HG03575 (cell line): ENCODE measurements around the gene SUMO2.
"Not testable (repeated sequence)": the region's sequence is repeated elsewhere in the genome, so short reads cannot be mapped to it uniquely, and the experiment has no call there.

Source experiments
- ATAC-seq: cut with Tn5 transposase; IDR thresholded peaks from one replicate; pipeline ENCODE4 v1.9.1; 2021; ENCODE audit not compliant: unreplicated experiment, insufficient number of reproducible peaks, low FRiP score; ENCODE audit errors: extremely low read depth

The SUMO2 gene

DNA sequence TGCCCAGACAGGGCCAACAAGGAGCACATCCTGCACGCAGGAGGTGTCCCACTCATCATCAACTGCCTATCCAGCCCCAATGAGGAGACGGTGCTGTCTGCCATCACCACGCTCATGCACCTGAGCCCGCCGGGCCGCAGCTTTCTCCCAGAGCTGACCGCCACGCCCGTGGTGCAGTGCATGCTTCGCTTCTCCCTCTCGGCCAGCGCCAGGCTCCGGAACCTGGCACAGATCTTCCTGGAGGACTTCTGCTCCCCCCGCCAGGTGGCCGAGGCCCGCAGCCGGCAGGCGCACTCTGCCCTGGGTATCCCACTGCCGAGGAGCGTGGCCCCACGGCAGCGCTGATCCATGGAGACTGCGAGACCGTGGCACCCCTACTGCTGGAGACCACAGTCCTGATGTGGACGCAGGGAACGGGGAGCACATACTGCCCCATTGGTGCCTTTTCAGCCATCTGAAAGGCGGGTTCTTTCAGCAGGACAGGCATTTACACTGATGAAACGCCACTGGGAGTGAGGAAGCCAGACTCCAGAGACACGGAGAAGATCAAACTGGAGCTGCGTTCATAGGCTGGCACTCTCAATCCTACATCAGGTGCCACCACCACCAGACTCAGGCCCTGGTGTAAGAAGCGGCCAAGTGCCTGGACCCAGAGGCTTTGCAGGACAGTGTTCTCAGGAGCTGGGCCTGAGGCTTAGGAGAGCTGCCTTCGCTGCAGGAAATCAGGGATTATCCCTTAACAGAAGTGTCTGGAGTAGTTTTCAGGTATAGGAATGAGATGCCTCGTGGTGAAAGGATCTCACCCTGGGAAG is 53.9 kb downstream of the SUMO2 start:
- no peak for ATAC-seq

DNA sequence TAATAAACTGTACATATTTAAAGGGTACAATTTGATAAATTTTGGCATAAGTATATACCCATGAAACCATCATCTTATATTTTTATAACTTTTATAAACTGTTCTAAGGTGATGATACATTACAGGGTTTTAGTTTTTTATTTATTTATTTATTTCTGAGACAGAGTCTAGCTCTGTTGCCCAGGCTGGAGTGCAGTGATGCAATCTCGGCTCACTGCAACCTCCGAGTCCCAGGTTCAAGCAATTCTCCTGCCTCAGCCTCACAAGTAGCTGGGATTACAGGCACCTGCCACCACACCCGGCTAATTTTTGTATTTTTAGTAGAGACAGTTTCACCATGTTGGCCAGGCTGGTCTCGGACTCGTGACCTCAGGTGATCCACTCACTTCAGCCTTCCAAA is 54.8 kb downstream of the SUMO2 start:
- ATAC-seq: not testable (repeated sequence)

DNA sequence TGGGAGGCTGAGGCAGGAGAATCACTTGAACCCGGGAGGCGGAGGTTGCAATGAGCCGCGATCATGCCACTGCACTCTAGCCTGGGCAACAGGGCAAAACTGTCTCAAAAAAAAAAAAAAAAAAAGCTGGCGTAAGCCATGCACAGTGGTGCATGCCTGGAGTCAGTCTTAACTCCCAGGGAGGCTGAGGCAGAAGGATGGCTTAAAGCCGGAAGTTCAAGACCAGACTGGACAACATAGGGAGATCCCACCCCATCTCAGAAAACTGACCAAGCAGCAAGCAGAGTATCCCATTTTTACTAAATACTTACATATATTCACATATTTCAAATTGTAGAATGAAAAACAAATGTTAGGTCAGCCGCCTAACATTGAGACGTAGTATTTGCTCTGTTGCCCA is 55.8 kb downstream of the SUMO2 start:
- no peak for ATAC-seq

DNA sequence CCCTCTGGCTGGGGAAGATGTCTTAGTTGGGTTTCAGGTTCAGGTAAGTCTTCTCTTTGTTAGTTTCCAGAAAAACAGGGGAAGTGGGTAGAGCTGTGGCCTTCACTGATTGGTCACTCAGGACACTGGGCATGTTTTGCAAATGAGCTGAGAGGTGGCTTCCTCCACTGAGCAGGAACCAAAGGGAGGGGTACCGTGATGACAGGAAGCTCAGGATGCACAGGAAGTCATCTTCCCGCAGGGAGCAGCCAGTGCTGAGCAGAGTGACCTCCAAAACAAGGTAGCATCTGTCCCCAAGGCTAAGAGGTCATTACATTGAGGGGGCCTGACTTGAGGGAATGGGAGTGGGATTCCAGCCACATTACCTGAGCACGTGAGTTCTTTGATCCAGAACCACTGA is 56.8 kb downstream of the SUMO2 start:
- no peak for ATAC-seq

DNA sequence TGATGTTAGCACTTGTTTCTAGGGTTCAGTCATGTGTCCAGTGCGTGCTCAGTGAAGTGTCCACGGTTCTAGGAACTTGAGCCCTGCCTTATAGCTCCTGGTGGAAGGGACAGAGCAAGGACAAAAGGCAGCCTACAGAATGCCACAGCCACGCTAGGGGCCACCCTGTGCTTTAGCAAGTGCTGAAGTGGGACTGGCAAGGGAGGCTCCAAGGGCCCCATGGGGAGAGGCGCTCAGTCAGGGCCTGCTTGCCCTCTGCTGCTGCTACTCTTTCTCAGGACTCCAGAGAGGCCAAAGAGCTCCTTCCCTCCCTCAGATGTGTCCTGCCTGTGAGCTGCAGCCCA is 58.0 kb downstream of the SUMO2 start:
- ATAC-seq: no peak

DNA sequence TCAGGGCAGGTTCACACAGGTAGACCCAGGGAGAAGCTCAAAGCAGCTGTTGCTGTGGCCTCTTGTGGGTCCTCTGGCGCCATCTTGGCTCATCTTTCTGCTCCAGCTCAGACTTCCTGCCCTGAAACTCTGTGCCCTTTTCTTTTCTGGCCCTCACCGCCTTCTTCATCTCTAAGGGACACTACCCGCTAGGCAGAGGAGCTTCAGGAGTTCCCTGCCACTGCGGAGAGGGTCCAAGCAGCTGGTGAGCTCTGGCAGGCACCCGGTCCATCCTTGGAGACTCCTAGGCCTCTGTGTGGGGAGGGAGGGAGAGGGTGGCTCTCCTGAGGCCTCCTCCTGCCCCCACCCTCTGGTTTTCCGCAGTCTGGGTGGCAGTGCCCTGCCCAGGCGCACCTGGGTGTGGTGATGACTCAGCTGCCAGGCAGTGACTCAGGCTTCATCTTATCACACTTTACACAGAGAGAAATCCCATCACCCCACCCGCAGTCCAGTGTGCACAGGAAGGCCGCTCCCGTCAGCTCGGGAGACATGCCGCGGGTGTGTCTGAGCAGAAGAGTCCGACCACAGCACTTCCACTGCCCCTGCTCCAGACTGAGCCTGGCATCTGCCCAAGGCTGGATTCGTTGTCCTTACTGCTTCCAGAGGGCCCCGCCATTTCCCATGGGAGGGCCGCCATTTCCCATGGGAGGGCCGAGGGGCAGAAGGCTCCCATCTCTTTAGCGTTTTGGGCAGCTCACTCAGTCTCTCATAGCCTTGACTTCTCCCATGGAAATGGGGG is 58.5 kb downstream of the SUMO2 start:
- ATAC-seq: no peak

DNA sequence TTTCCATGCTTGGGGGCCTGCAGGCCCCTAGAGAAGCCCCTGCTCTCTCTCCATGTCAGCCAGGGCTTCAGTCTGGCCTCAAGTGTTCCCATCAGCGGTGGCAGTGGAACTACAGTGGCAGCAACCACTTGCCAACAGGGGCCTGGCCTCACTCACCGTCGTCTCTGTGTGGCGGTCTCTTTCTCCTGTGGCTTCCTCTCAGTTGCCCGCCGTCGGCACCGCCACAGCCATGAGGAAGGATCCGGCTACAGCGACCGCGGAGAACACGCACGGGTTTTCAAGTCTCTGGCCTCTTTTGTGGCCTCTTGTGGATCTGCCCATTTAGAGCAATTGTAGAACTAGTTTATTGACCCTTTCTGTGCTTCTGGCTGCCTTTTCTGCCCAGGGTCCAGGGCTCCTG is 64.5 kb downstream of the SUMO2 start:
- ATAC-seq: no peak

DNA sequence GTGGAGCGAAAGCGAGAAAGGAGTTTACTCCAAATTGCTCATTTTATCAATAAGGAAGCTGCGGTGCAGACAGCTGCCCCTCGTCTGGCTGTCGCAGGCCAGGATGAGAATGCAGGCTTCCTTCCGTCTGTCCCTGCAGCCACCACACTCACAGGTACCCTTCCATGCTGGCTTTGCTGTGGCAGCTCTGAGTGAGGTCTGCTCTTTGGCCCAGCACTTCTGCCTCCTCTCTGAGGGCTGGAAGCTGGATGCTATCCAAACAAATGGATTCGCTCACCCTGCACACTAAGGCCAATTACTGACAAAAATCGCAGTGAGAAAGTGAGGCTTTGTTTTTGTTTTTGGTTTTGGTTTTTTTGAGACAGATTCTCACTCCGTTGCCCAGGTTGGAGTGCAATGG is 66.0 kb downstream of the SUMO2 start:
- no peak for ATAC-seq
